SU-DHL-6 (cell line): ENCODE results near the gene HAO1.
A peak's percentile ranks its signal among the peaks of the same experiment; 100 is the strongest.

Source experiments
- H2AFZ ChIP-seq: fragments of 200-600 bp; sonication (generic); 2 replicates; pipeline ENCODE4 v1.6.1; 2014; ENCODE audit warnings: low read depth, mild to moderate bottlenecking, moderate library complexity, mixed read lengths, antibody characterized with exemption, low read length; ENCODE audit not compliant: severe bottlenecking
- H3F3A ChIP-seq: fragments of 200-600 bp; shearing (Covaris generic); 2 replicates; pipeline ENCODE4 v1.6.0; 2016; ENCODE audit warnings: antibody characterized with exemption, mild to moderate bottlenecking; ENCODE audit not compliant: insufficient read depth
- H3K27ac ChIP-seq: fragments of 200-600 bp; sonication (generic); 2 replicates; pipeline ENCODE4 v1.5.1; 2016; ENCODE audit warnings: low read depth, mild to moderate bottlenecking, low read length, moderate library complexity, mixed read lengths
- H3K27me3 ChIP-seq: fragments of 200-600 bp; sonication (generic), shearing (Covaris generic); 2 replicates; pipeline ENCODE4 v1.6.0; 2014; ENCODE audit warnings: mild to moderate bottlenecking, low read length
- H3K36me3 ChIP-seq: fragments of 200-600 bp; sonication (generic); 2 replicates; pipeline ENCODE4 v1.6.1; 2014; ENCODE audit warnings: mild to moderate bottlenecking, low read length, mixed read lengths
- H3K4me2 ChIP-seq: fragments of 300-600, 200-600 bp; shearing (Covaris generic), sonication (generic); 2 replicates; pipeline ENCODE4 v1.6.0; 2014; ENCODE audit warnings: low read length, low read depth, mild to moderate bottlenecking; ENCODE audit not compliant: poor library complexity, severe bottlenecking
- H3K4me3 ChIP-seq: fragments of 200-600 bp; sonication (generic); 2 replicates; pipeline ENCODE4 v1.5.1; 2014; ENCODE audit warnings: antibody characterized with exemption, low read length, mild to moderate bottlenecking, mixed read lengths; ENCODE audit not compliant: insufficient read depth, poor library complexity, severe bottlenecking
- H3K79me2 ChIP-seq: fragments of 200-600 bp; sonication (generic); 2 replicates; pipeline ENCODE4 v1.6.1; 2014; ENCODE audit warnings: mild to moderate bottlenecking, low read length, moderate library complexity; ENCODE audit not compliant: insufficient read depth
- H3K9ac ChIP-seq: fragments of 200-600 bp; sonication (generic); 2 replicates; pipeline ENCODE4 v1.7.0; 2014; ENCODE audit warnings: mild to moderate bottlenecking, low read length
- H3K9me2 ChIP-seq: fragments of 200-600 bp; sonication (generic); replicated peaks from 2 replicates; pipeline ENCODE4 v1.6.1; 2014; ENCODE audit warnings: low read length; ENCODE audit not compliant: insufficient read depth
- H3K9me3 ChIP-seq: fragments of 200-600 bp; sonication (generic); 2 replicates; pipeline ENCODE4 v1.6.1; 2014; ENCODE audit warnings: low read length, mixed read lengths; ENCODE audit not compliant: insufficient read depth
- H4K20me1 ChIP-seq: fragments of 200-600 bp; sonication (generic); 2 replicates; pipeline ENCODE4 v1.6.1; 2014; ENCODE audit warnings: low read depth, mild to moderate bottlenecking, antibody characterized with exemption, low read length, moderate library complexity, mixed read lengths
- EZH2phosphoT487 ChIP-seq: fragments of 200-600 bp; sonication (generic), shearing (Covaris generic); conservative IDR thresholded peaks from 2 replicates; pipeline ENCODE4 v1.6.1; 2018; ENCODE audit warnings: mild to moderate bottlenecking, antibody characterized with exemption, low read length, moderate library complexity, mixed read lengths
- TF ChIP-seq, protein P1 (sequence below): fragments of 200-600 bp; sonication (generic); IDR thresholded peaks from one replicate; pipeline ENCODE4 v1.5.1; 2017; ENCODE audit warnings: antibody characterized with exemption, mild to moderate bottlenecking, low read length, moderate library complexity; ENCODE audit not compliant: insufficient read depth, poor library complexity, severe bottlenecking

HAO1 gene

DNA sequence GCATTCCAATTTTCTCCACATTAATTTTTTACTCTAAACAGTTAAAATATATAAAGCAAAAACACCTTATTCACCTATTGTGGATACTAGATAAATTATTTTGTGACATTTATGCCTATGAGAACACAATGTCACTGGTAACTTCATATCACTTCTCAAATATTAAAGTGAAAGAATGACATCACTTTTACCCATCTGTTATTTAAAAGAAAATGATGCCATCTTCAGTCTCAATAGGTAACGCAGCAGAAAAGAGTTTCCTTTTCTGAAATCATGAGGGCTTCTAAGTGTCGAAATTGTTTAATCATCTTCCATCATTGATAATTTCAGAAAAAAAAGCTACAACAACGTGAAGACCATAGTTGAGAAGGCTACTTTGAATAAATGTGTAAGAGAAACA is 2.9 kb downstream of the HAO1 start:
- H3K4me2 ChIP-seq = no peak overlapping the region
- H3K4me3 ChIP-seq = no peak overlapping the region
- no peaks in the 10 kb centered on the region for H3K27me3 ChIP-seq
- H2AFZ ChIP-seq = no peak overlapping the region
- no peaks in the 10 kb centered on the region for H3K79me2 ChIP-seq
- H3K9me2 ChIP-seq = no peaks in the 10 kb centered on the region
- H4K20me1 ChIP-seq = no peaks in the 10 kb centered on the region
- H3K9me3 ChIP-seq = no peaks in the 10 kb centered on the region
- no peaks in the 10 kb centered on the region for H3K36me3 ChIP-seq
- TF ChIP-seq EZH2phosphoT487 = no peak
- TF ChIP-seq, protein P1, sequence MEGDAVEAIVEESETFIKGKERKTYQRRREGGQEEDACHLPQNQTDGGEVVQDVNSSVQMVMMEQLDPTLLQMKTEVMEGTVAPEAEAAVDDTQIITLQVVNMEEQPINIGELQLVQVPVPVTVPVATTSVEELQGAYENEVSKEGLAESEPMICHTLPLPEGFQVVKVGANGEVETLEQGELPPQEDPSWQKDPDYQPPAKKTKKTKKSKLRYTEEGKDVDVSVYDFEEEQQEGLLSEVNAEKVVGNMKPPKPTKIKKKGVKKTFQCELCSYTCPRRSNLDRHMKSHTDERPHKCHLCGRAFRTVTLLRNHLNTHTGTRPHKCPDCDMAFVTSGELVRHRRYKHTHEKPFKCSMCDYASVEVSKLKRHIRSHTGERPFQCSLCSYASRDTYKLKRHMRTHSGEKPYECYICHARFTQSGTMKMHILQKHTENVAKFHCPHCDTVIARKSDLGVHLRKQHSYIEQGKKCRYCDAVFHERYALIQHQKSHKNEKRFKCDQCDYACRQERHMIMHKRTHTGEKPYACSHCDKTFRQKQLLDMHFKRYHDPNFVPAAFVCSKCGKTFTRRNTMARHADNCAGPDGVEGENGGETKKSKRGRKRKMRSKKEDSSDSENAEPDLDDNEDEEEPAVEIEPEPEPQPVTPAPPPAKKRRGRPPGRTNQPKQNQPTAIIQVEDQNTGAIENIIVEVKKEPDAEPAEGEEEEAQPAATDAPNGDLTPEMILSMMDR = no peak
- no peaks in the 10 kb centered on the region for H3F3A ChIP-seq
- no peak overlapping the region for H3K9ac ChIP-seq
- H3K27ac ChIP-seq = no peak overlapping the region

GRCh38 chr20:7935027-7935551 is 5.2 kb downstream of the HAO1 start:
- no peaks in the 10 kb centered on the region for H4K20me1 ChIP-seq
- H3F3A ChIP-seq = no peaks in the 10 kb centered on the region
- no peak overlapping the region for H3K4me3 ChIP-seq
- H2AFZ ChIP-seq = no peak overlapping the region
- no peaks in the 10 kb centered on the region for H3K9me2 ChIP-seq
- H3K79me2 ChIP-seq = no peaks in the 10 kb centered on the region
- no peaks in the 10 kb centered on the region for H3K9me3 ChIP-seq
- no peak for TF ChIP-seq EZH2phosphoT487
- TF ChIP-seq, protein P1 = no peak
- H3K36me3 ChIP-seq = no peaks in the 10 kb centered on the region
- H3K9ac ChIP-seq = no peak overlapping the region
- H3K27ac ChIP-seq = no peak overlapping the region
- H3K27me3 ChIP-seq = no peaks in the 10 kb centered on the region
- H3K4me2 ChIP-seq = peak overlapping the region; percentile 41

DNA sequence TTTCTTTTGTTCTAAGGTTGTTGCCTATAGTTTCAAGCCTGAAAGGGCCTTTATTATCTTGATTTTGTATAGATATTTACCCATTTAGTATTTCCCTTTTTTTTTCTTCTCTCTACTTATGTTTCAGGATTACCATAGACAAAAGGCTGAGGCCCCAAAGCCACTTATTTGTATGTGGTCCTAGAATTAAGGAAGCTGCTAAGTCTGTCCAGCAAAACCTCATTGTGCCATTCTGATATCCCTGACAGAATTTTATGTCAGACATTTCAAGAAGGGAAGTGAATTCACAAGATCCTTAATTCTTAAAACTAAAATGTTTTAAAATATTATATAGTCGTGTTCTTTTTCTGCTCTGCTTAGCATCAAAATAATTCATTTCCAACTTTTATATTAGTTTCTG is 6.9 kb downstream of the HAO1 start:
- Histone ChIP-seq H3K4me3 (no peak overlapping the region), H3K9me3 (no peaks in the 10 kb centered on the region), H3K79me2 (no peaks in the 10 kb centered on the region), H3K27ac (no peak overlapping the region), H2AFZ (no peak overlapping the region), H3K36me3 (no peaks in the 10 kb centered on the region), H4K20me1 (no peaks in the 10 kb centered on the region), H3K9ac (no peak overlapping the region), H3F3A (no peaks in the 10 kb centered on the region), H3K4me2 (no peak overlapping the region), H3K27me3 (no peaks in the 10 kb centered on the region), H3K9me2 (no peaks in the 10 kb centered on the region)
- TF ChIP-seq EZH2phosphoT487 = no peak
- TF ChIP-seq, protein P1 = no peak
